Body of pancreas (tissue), 4 donors: ENCODE results near the gene PPCDC.

ENCODE experiments used
- POLR2A ChIP-seq, 3 donors: fragments of 450-650 bp; IDR thresholded peaks; one replicate each; pipeline ENCODE4 v1.6.1; 2016; ENCODE audit warnings: antibody characterized with exemption in 3 of 3, mild to moderate bottlenecking in 2 of 3
- TF ChIP-seq, protein P1 (sequence below), 7 experiments: fragments of 450-650 bp in 4 of 7; fragments of 200-600 bp in 3 of 7; sonication (generic) in 3 of 7; IDR thresholded peaks; one replicate each; pipeline ENCODE4 v1.5.1; 2016 to 2019; ENCODE audit warnings: antibody characterized with exemption in 7 of 7

DNA sequence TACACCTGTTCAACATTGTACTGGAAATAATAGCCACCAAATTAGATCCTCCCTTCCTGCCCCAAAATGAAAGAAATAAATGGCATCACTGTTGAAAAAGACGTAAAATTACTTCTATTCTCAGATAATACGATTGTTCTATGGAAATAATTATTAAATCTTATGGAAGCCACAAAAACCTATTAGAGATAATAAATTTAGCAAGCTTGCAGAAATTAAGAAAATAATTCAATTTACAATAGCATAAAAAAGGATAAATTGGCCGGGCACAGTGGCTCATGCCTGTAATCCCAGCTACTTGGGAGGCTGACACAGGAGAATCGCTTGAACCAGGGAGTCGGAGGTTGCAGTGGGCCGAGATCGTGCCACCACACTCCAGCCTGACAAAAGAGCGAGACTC, 57.8 kb downstream of the PPCDC start:
- TF ChIP-seq, protein P1, sequence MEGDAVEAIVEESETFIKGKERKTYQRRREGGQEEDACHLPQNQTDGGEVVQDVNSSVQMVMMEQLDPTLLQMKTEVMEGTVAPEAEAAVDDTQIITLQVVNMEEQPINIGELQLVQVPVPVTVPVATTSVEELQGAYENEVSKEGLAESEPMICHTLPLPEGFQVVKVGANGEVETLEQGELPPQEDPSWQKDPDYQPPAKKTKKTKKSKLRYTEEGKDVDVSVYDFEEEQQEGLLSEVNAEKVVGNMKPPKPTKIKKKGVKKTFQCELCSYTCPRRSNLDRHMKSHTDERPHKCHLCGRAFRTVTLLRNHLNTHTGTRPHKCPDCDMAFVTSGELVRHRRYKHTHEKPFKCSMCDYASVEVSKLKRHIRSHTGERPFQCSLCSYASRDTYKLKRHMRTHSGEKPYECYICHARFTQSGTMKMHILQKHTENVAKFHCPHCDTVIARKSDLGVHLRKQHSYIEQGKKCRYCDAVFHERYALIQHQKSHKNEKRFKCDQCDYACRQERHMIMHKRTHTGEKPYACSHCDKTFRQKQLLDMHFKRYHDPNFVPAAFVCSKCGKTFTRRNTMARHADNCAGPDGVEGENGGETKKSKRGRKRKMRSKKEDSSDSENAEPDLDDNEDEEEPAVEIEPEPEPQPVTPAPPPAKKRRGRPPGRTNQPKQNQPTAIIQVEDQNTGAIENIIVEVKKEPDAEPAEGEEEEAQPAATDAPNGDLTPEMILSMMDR (IDR thresholded peaks at IDR 0.05), result no peak
- TF ChIP-seq POLR2A (IDR thresholded peaks at IDR 0.05), result no peak
